ENCODE results near the gene CHN2.
A peak's percentile ranks its signal among the peaks of the same experiment; 100 is the strongest.

The CHN2 gene

DNA sequence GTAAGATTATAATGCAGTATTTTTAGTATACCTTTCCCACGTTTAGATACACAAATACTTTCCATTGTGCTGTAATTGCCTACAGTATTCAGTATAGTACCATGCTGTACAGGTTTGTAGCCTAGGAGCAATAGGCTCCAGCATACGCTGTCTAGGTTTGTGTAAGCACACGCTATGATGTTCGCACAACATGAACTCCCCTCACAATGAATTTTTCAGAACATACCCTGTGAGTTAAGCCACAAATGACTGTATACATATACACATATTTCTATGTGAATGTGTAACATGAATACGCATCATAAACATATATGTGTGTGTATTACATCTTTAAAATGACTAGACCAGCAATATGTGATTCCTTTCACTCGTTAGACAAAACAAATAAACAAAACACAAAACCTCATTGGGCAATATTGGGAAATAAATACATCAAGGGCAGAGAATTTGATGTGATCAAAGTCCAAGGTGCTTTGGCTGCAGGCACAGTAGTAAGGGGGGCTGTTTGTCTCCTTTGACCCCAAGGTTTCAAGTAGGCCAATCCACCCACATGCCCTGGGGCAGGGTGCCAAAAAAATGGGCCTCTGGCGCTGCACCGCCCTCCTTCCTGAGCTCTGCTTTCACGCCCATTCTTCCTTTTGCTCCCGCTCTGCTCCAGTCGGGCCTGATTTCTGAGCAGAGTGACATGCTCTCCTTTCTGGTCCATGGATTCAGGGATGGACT, 33.9 kb downstream of the CHN2 start:
- no peak for DNase-seq (ENCODE audit: low read depth)

DNA sequence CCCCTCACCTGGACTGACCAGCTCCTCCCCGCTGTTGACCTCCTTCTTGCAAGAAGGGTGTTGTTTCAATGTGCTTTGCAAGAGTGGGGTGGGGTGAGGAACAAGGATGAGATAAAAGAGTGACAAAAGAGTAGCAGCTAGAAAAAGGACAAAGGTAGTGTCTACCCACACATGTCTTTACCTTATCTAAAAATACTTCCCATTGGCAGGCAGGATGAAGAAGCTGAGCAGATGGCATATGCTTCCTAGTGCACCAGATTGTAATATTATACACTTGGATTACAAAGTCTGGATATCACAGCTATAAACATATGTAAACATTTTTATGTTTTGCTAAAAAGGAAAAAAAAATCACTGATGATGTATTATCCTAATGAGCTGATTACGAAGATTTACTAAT, 34.5 kb downstream of the CHN2 start:
- DNase-seq (ENCODE audit: low read depth), result no peak

DNA sequence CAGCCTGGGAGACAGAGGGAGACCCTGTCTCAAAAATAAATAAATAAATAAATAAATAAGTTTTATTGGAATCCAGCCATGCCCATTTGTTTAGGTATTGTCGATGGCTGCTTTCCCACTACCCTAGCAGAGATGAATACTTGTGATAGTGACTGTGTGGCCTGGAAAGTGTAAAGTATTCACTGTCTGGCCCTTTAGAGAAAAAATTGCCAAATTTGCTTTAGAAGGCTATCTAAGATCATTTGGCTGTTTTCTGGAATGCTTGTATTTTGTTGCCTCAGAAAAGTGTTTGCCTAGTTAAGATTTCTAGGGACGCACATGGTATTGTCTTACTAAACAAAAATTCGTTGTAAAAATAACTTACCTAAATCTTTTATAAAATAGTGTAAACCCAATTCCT, 35.4 kb downstream of the CHN2 start:
- no peak for DNase-seq (ENCODE audit: low read depth)

DNA sequence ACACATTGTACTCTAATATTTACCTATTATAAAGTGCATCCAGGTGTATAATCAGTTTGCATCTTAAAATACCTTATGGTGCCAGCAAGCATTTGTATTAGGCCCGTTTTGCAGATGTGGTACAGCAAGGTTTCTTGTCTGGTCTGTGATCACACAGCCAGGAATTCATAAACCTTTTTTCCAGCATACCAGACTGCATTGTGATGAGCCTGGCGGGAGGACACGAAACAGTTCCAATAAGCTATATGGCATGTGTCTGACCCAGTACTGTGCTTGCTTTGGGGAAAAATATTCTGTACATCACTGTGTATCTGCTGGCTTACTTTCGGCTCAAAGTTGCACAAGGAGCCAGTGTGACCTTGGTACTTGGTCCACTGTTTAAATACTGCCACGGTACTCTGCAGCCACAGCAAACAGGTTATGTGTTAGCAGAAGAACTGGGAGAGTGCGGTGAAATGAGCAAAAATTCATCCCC, 36.3 kb downstream of the CHN2 start:
- no peak for DNase-seq (ENCODE audit: low read depth)

DNA sequence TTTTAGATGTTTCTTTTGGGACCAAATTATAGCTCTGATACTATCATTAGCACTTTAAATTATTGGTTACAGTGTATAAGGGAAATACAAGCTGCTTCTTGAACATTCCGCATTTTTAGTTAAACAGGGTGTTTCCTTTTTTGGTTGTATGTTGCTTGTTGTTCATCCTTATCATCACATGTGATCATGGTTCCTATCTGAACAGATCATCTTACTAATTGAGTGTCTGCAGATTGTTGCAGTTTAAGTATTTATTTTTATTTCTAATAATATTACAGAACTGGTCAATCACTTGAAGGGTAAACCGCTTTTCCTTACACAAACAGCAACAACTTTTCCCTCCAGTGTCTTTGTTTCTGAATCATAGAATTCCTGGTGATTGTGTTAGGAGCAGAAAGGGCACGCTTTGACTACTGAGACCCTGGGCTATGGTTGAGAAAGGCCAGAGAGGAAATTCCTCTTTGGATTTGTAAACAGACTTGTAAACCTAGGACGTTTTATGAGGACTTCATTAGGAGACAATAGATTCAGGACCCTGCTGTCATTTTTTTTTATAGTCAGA, 37.2 kb downstream of the CHN2 start:
- no peak for DNase-seq (ENCODE audit: low read depth)

DNA sequence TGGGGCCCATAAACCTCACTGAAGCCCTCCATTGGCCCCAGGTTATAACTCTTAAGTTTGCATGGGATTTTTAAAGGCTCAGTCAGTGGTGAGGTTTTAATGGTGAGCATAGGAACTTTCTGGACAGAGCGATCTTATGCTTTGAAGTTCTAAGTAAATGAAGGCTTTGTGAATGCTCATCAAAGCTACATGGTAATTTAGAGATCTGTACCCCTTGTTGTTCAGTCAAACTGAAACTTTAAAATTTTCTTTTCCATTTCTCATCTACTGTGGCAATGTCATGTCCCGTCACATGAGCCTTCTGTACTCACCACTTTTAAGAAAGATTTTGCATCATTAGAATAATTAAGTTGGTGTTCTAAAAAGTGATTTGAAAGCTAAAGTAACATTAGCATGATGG, 39.9 kb downstream of the CHN2 start:
- no peak for DNase-seq (ENCODE audit: low read depth)

DNA sequence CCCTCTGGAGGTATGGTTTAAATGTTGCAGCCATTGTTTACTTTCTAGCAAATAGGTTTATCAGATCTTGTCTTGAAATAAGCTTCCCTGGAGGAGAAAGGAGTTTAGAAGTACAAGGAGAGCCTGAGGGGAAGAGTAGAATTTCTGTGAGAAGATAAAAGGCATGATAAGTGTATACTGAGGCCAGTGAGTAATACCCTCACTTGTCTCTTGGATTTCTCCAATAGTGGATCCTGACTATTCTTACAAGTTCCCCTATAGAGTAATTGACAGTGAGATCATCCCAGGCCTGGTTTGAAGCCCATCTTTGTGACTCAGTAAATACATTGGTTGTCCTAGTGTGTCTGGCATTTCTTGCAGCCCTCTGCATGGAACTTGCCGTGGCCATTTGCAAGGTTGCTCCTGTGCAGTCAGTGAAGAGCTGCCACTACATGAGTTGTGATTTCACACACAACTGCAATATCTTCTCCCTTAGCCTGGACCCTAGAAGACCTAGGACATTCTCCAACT, 41.6 kb downstream of the CHN2 start:
- no peak for DNase-seq (ENCODE audit: low read depth)

DNA sequence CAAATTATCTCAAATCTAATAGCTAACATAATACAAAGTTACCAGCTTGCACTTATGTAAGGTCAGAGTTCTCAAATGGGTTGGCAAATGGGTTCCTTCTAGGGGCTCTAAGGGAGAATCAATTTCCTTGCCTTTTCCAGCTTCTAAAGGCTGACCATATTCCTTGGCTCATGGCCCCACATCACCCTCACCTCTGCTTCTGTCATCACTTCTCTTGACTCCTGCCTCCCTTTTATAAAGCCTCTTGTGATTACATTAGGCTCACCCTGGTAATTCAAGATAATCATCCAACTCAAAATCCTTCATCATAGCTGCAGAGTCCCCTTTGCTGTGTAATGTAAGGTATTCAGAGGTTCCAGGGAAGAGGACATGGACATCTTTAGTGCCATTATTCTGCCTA, 42.1 kb downstream of the CHN2 start:
- no peak for DNase-seq (ENCODE audit: low read depth)

DNA sequence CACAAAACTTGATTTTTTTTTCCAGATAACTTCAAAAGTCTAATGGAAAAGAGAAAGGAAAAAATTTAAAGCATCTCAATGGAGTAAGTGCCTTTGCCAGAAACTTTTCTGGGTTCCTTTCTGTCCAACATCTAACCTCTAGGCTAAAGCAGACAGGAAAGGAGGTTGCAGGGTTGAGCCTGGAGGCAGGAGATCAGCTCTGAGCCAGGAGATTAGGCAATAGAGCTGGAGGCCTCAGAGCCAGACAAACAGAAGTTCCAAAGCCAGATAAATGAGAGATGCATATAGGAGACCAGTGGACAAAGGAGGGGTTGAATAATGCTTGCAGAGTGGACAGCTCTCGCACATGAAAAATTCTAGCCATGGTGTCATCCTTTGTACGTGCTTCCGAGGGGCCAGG, 42.9 kb downstream of the CHN2 start:
- no peak for DNase-seq (ENCODE audit: low read depth)

DNA sequence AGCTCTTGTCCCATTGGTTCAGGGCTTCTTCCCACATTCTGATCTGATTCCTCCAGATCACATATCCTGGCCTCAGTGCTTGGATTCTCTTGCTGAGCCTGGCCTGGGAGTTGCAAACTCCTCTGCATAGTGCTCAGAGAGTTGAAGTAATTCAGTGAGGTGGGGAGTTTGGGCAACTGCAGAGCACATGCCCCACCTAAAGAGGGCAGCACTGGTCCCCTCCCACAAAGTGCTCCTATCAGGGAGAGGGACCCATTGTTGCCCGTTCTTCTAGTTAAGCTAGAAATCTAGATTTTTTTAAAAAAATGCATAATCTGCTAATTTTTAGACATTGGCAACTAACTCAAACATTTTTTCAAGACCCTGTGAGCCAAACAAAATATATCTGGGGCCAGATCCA, 45.1 kb downstream of the CHN2 start:
- no peak for DNase-seq (ENCODE audit: low read depth)

DNA sequence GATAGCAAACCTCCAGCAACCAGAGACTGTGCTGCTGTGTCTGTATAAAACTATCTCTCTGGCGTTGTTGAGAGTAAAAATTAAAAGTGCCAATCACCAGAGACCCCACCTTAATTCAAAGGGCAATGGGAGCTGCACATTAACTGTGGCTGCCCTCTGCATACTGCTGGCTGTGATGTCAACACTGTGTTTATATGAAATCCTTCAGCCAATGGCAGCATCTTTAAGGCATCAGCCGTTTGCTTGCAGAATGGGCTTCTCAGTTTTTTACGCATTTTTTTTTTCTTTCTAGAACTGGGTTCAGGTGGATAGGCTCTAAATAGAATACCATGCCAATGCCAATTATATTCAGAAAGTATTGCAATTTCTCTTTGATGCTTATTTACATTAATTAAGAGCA, 47.7 kb downstream of the CHN2 start:
- no peak for DNase-seq (ENCODE audit: low read depth)

DNA sequence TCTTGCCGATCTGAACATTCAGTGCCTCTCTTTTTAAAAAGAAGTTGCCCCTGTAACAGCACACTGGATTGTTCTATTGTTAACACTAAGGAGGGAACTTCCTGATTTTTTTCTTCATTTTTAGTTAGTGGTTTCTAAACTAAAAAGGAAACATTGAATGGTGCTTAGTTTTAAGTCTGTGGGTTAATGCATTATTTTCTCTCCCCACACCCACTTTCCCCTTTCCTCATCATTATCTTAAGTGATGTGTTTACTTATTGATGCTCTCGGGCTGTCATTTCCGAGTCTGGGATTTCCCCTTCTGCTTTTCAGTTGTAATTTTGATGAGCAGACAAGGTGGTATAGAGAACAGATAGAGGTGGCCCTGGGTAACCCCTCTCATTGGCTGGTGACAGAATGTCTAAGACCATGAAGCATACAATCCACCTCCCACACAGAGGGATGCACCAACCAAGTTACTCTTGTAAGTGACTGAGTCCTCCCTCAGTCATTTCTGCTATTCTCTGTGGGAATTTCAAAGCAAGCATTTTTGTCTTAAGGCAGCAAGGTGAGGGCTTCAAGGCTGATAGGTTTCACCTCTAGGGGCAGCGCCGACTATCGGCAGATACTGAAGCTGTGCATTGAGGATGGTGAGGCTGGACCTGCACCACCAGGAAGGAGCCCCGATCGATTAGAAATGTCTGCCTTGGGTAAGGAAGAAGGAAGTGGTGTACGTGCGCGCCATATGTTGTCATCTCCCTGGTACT, 49.5 kb downstream of the CHN2 start:
- peak; percentile 1 for DNase-seq (ENCODE audit: low read depth)

DNA sequence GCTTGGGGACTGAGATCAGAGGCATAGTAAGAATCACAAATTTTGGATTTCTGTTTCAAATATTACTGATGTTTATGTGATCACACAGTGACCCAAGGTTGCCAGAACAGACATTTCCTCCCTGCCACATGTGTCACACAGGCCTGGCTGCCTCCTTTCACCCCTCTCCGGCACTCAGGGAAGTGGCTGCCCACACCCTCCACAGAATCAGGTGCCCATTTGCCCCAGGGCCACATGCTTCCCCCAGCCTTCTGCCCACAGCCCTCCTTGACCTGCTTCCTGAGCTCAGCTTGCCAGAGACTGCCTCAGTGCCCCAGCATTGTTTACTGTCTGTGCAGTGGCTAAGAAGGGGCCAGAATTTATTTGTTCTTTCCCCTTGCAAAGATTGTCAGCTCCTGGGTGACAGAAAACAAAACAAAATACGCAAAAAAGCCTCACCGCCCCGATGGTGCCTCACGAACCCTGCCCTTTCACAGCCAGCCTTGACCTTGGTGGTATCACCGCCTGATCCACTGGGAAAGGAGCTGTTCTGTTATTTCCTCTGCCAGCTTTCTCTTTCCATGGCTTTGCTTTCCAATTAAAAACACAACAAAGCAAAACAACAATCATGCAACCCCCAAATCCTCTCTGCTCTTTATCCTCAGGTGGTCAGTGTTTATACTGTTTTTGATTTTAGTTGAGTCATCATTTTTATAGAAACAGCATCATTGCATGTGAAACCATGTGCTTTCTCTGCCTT, 52.8 kb downstream of the CHN2 start:
- DNase-seq (ENCODE audit: low read depth), result no peak

DNA sequence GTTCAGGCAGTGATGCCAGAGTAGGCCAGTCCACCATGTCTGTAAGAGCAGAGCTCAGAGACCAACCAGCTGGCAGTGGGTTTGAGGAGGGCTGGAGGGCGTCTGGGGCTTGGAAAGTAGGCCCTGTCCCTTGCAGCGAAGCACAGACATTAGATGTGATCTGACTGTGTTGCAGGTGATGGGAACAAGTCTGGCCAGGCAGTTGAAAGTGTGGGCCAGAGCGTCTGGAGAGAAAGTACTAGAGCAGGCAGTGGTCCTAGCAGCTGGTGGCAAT, 53.3 kb downstream of the CHN2 start:
- DNase-seq (ENCODE audit: low read depth), result no peak

DNA sequence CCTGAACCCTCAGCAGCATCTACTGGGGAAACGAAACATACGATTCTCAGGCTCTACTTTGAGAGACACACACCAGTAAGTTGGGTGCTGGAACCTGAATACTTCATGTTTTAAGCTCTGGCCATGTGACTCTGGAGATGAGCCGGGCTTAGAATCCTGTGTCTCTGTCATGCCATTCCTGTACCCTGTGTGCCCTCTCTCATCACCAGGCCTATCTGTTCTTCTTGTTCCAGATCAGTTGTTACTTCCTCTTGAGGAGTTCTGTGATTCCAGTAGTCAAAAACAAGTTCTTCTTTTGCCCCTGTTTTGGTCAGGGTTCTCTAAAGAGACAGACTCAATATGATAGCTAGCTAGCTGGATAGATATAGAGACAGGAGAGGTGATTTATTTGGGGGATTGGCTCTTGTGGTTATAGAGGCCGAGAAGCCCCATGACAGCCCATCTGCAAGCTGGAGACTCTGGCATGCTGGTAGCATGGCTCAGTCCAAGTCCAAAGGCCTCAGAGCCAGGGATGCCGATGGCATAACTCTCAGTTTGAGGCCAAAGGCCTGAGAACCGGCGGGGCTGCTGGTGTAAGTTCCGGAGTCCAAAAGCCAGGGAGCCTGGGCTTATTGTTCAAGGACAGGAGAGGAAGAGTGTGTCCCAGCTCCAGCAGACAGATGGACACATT, 54.3 kb downstream of the CHN2 start:
- no peak for DNase-seq (ENCODE audit: low read depth)

DNA sequence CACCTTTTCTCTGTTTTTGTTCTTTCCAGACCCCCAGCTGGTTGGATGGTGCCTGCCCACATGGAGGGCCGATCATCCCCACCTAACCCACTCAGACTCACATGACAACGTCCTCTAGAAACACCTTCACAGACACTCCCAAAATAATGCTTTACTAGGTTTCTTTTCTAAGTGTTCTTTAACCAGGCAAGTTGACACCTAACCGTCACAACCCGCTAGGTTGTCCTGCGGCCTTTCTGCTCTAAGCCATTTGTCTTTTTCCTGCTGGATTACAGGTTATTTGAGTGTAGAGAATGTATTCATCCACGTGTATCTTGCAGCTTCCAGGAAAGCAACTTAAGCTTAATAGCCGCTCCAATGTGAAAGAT, 54.8 kb downstream of the CHN2 start:
- no peak for DNase-seq (ENCODE audit: low read depth)

DNA sequence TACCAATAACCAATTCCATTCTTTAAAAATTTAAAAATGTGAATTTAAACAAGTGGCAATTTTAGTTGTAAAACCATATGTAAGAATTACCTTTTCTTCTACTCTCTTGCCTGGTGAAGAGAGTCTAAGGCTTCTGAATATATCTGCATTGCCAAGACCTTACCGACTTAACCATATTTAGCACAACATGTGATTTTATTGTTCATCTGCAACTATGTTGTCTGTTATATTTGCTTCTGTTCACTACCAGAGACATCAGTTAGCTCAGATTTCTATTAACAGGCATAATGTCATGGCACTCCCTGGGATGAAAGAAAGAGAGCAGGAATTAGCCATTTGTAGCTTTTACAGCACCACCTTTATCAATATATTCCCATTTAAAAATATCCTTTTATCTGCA, 55.3 kb downstream of the CHN2 start:
- no peak for DNase-seq (ENCODE audit: low read depth)

DNA sequence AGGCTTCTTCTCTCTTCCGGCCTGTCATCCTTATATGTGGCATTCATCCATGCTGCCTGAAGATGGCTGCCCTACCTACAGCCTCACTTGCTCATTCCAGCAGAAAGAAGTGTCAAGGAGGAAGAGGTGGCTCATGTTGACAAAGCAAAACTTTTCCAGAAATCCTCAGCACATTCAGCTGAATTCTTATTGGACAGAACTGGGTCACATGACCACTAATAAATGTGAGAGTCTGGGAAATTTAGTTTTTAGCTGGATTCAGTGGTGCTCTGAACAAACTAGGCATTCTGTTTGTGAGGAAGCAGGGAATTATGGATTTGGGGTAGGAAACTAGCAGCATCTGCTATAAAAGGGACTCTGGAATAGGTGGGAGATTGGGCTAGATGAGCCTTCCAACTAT, 58.6 kb downstream of the CHN2 start:
- no peak for DNase-seq (ENCODE audit: low read depth)

DNA sequence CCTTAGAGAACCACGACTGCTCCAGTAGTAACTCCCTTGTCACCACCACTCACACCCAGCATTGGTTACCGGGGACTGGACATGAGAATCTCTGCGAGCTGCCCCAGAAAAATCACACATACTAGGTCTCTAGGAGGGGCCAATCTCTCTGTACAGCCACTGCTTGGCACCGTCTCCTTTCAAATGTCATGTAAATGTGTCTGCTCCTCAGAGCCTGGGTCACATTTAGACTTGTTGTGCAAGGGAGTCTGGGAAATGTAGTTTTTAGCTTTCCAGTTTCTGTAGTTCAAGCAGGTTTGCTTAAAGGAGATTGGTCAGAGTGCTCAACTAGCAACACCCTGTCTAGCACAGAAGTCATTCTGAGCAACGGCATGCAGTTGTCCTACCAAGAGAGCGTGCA, 60.0 kb downstream of the CHN2 start:
- DNase-seq (ENCODE audit: low read depth), result no peak

DNA sequence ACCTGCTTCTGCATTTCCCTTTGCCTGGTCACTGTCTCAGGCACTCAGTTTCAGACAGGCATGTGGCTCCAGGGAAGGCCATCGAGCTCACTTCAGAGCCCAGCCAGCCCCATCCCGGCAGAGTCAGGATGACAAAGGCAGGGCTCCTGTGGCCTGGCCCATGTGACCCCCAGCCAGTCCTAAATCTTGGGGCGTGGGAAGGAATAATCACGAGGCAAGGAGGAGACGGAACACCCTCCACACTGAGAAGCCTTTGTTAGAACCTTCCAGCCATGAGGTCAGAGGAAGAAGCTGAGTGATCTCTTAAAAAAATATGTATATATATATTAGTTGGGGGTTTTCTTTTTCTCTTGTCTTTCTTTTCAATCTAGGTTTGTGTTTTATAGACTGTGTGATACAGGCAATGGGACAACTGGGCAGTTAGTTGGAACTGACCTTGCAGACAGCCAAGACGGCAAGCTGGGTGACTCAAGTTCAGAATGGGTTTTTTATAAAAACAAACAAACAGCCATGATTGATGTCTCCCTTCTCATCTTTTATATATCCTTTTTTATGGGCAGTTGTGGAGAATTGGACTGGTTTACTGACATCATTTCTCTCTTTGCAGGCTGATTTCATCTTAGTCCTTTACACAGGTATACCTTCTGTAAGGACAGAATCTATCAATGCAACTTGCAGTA, 60.8 kb downstream of the CHN2 start:
- no peak for DNase-seq (ENCODE audit: low read depth)

DNA sequence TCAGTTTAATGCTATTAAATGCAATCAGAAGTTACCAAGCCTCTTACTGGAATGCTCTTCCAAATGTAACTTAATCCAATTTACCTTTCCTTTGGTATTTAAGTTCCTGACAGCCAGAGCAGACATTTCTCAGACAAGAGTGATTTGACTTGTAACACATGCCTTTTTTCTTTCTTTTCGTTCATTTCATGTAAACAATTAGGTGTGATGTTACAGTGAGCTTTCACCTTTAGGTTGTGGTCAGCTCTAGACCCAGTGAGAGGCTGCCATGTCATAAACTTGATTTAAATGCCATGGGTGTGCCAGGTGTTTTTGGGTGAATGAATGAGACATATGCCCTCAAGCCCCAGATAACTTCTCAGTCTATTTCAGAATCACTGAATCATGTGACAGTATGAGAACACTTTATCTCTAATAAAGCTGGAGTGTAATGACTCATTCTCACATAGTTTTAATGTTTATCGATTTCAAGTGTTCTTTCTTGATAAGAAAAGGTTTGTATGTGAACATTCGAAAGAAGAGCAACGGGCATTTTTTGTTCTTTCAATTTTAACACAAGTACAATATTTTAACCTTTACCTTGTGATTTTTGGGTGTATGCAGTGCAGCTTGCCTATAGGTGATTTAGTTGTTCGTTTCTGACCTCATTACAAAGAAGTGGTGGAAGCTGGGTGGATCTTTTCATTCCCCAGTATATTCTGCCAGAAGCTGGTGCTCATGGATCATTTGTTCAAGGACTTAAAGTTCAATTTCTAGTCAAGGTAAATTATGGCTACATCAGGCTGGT, 61.5 kb downstream of the CHN2 start:
- no peak for DNase-seq (ENCODE audit: low read depth)
